ENCODE data around the gene SEC24D.
"Not testable (repeated sequence)": the region's sequence is repeated elsewhere in the genome, so short reads cannot be mapped to it uniquely, and the experiment has no call there.

The SEC24D gene

GRCh38 chr4:118807659-118808058, 28.3 kb downstream of the SEC24D start:
- Histone ChIP-seq H3K4me1 (ENCODE audit: control insufficient read depth in 1 of 2, insufficient read depth in 2 of 2, low read length in 2 of 2) (peaks cover 0 to 8% of the 10 kb centered on the region in 2 donors), H3K4me3 (ENCODE audit: low read depth in 1 of 2, low read length in 2 of 2) (no peak overlapping the region), H3K9me3 (ENCODE audit: control insufficient read depth in 1 of 2, low read length in 2 of 2) (no peaks in the 10 kb centered on the region), H3K27me3 (ENCODE audit: low read depth, low read length) (no peaks in the 10 kb centered on the region), H3K36me3 (ENCODE audit: control insufficient read depth in 1 of 2, insufficient read depth in 2 of 2, low read length in 2 of 2) (peaks cover 55 to 63% of the 10 kb centered on the region in 2 donors), H3K27ac (ENCODE audit: low read length) (no peak overlapping the region)

GRCh38 chr4:118803253-118803652, 32.7 kb downstream of the SEC24D start:
- H3K36me3 ChIP-seq (ENCODE audit: control insufficient read depth in 1 of 2, insufficient read depth in 2 of 2, low read length in 2 of 2), result peaks cover 47 to 54% of the 10 kb centered on the region in 2 donors
- no peak overlapping the region for H3K27ac ChIP-seq (ENCODE audit: low read length)
- no peak overlapping the region for H3K4me3 ChIP-seq (ENCODE audit: low read depth in 1 of 2, low read length in 2 of 2)
- H3K27me3 ChIP-seq (ENCODE audit: low read depth, low read length), result no peaks in the 10 kb centered on the region
- no peaks in the 10 kb centered on the region for H3K9me3 ChIP-seq (ENCODE audit: control insufficient read depth in 1 of 2, low read length in 2 of 2)
- H3K4me1 ChIP-seq (ENCODE audit: control insufficient read depth in 1 of 2, insufficient read depth in 2 of 2, low read length in 2 of 2), result no peaks in the 10 kb centered on the region

DNA sequence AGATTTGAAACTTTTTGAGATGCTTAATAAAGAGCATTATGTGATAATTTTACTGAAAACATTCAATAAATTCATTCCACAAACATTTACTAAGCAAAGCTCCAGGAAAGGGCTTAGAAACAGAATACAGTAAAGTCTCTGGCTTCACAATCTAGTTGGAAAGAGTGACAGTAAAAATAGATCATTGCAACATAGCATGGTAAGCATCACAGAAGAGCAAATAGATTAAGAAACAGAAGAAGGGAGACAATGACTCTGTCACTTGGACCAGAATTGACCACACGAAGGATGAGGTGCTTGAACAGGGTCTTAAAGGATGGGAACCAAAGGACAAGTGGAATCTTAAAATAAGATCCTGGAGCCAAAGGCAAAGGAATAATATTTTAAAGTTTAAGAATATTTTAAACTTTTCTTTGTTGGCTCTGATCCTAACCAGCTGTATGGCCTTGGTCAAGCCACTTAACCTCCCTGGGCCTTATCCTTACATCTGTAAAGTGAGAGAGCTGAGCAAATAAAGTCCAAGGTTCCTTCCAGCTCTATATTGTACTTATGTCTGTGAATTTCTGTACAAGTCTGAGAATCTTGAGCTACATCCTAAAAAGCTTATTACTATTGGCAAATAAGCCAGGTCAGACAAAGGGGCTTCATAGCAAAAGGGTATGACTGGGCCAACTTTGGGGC, 33.9 kb downstream of the SEC24D start:
- Histone ChIP-seq H3K27me3 (ENCODE audit: low read depth, low read length) (no peaks in the 10 kb centered on the region), H3K4me3 (ENCODE audit: low read depth in 1 of 2, low read length in 2 of 2) (no peak overlapping the region), H3K36me3 (ENCODE audit: control insufficient read depth in 1 of 2, insufficient read depth in 2 of 2, low read length in 2 of 2) (peaks cover 48% of the 10 kb centered on the region in 2 donors), H3K9me3 (ENCODE audit: control insufficient read depth in 1 of 2, low read length in 2 of 2) (no peaks in the 10 kb centered on the region), H3K27ac (ENCODE audit: low read length) (no peak overlapping the region), H3K4me1 (ENCODE audit: control insufficient read depth in 1 of 2, insufficient read depth in 2 of 2, low read length in 2 of 2) (no peaks in the 10 kb centered on the region)

GRCh38 chr4:118799231-118799942, 36.5 kb downstream of the SEC24D start:
- Histone ChIP-seq H3K9me3 (ENCODE audit: control insufficient read depth in 1 of 2, low read length in 2 of 2) (no peaks in the 10 kb centered on the region), H3K36me3 (ENCODE audit: control insufficient read depth in 1 of 2, insufficient read depth in 2 of 2, low read length in 2 of 2) (peaks cover 36 to 49% of the 10 kb centered on the region in 2 donors), H3K27me3 (ENCODE audit: low read depth, low read length) (no peaks in the 10 kb centered on the region), H3K4me1 (ENCODE audit: control insufficient read depth in 1 of 2, insufficient read depth in 2 of 2, low read length in 2 of 2) (no peaks in the 10 kb centered on the region), H3K4me3 (ENCODE audit: low read depth in 1 of 2, low read length in 2 of 2) (no peak overlapping the region), H3K27ac (ENCODE audit: low read length) (no peak overlapping the region)

- H3K36me3 ChIP-seq (ENCODE audit: control insufficient read depth in 1 of 2, insufficient read depth in 2 of 2, low read length in 2 of 2), result peaks cover 33 to 47% of the 10 kb centered on the region in 2 donors
- peaks cover 0 to 2% of the 10 kb centered on the region in 2 donors for H3K4me1 ChIP-seq (ENCODE audit: control insufficient read depth in 1 of 2, insufficient read depth in 2 of 2, low read length in 2 of 2)
- H3K27me3 ChIP-seq (ENCODE audit: low read depth, low read length), result no peaks in the 10 kb centered on the region
- H3K9me3 ChIP-seq (ENCODE audit: control insufficient read depth in 1 of 2, low read length in 2 of 2), result no peaks in the 10 kb centered on the region
- H3K4me3 ChIP-seq (ENCODE audit: low read depth in 1 of 2, low read length in 2 of 2), result no peak overlapping the region
- no peak overlapping the region for H3K27ac ChIP-seq (ENCODE audit: low read length)
These were observed 37.3 kb downstream of the SEC24D start for GRCh38 chr4:118798658-118799057.

DNA sequence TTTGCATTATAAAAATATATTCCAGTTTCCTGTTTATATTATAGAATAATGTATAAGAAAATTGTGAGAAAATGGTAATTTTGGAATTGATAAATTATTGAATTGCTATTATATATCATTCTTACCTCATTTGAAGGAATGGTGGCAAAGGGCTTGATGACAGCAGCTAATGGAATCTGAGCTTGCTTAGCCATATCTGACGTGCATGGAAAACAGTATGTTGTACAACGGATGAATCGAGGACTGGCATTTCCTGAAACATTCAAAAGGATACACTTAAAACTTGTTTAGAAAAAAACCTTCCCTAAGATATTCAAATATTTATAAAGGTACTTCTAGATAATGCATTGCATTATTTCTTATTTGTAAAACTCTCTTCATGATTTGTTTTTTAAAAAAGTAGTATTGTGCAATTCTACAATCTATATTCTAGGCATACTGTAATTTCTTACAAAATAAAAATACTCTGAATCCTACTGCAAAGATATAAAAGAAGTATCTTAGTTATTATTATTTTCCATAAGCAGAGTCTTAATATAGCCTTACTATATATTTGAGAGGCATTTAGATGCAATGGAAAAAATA, 38.3 kb downstream of the SEC24D start:
- Histone ChIP-seq H3K27ac (ENCODE audit: low read length) (no peak overlapping the region), H3K9me3 (ENCODE audit: control insufficient read depth in 1 of 2, low read length in 2 of 2) (no peaks in the 10 kb centered on the region), H3K36me3 (ENCODE audit: control insufficient read depth in 1 of 2, insufficient read depth in 2 of 2, low read length in 2 of 2) (peaks cover 33 to 47% of the 10 kb centered on the region in 2 donors), H3K27me3 (ENCODE audit: low read depth, low read length) (no peaks in the 10 kb centered on the region), H3K4me3 (ENCODE audit: low read depth in 1 of 2, low read length in 2 of 2) (no peak overlapping the region), H3K4me1 (ENCODE audit: control insufficient read depth in 1 of 2, insufficient read depth in 2 of 2, low read length in 2 of 2) (peaks cover 0 to 4% of the 10 kb centered on the region in 2 donors)

DNA sequence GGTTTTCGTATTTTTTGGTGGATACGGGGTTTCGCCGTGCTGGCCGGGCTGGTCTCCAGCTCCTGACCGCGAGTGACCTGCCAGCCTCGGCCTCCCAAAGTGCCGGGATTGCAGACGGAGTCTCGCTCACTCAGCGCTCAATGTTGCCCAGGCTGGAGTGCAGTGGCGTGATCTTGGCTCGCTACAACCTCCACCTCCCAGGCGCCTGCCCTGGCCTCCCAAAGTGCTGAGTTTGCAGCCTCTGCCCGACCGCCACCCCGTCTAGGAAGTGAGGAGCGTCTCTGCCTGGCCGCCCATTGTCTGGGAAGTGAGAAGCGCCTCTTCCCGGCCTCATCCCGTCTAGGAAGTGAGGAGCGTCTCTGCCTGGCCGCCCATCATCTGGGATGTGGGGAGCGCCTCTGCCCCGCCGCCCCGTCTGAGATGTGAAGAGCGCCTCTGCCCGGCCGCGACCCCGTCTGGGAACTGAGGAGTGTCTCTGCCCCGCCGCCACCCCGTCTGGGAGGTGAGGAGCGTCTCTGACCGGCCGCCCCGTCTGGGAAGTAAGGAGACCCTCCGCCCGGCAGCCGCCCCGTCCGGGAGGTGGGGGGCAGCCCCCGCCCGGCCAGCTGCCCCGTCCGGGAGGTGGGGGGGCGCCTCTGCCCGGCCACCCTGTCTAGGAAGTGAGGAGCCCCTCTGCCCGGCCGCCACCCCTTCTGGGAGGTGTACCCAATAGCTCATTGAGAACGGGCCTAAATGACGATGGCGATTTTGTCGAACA, 44.1 kb downstream of the SEC24D start:
- not testable (repeated sequence) for H3K9me3 ChIP-seq (ENCODE audit: control insufficient read depth in 1 of 2, low read length in 2 of 2); H3K4me3 ChIP-seq (ENCODE audit: low read depth in 1 of 2, low read length in 2 of 2); H3K27me3 ChIP-seq (ENCODE audit: low read depth, low read length); H3K27ac ChIP-seq (ENCODE audit: low read length)
- peaks cover 0 to 23% of the 10 kb centered on the region in 2 donors for H3K4me1 ChIP-seq (ENCODE audit: control insufficient read depth in 1 of 2, insufficient read depth in 2 of 2, low read length in 2 of 2)
- peaks cover 6 to 22% of the 10 kb centered on the region in 2 donors for H3K36me3 ChIP-seq (ENCODE audit: control insufficient read depth in 1 of 2, insufficient read depth in 2 of 2, low read length in 2 of 2)

DNA sequence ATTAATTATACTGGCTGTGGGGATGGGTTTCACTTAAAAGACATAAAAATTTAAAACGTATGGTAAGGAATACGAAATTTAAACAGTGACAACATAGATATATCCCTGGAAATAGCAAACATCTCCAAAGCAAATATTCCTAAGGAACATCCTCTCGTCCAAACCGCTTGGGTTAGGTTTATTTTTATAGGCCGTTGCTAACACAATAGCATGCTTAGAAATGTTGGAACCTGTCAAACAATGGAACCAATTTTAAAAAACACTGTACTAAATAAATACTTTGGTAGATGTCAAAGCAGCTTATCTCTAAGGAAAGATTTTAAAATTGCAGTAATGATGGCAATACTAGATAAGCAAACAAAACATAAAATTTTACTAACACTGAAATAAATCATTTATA, 45.4 kb downstream of the SEC24D start:
- peaks cover 0 to 25% of the 10 kb centered on the region in 2 donors for H3K4me1 ChIP-seq (ENCODE audit: control insufficient read depth in 1 of 2, insufficient read depth in 2 of 2, low read length in 2 of 2)
- H3K36me3 ChIP-seq (ENCODE audit: control insufficient read depth in 1 of 2, insufficient read depth in 2 of 2, low read length in 2 of 2), result peaks cover 0 to 8% of the 10 kb centered on the region in 2 donors
- no peaks in the 10 kb centered on the region for H3K27me3 ChIP-seq (ENCODE audit: low read depth, low read length)
- no peak overlapping the region for H3K4me3 ChIP-seq (ENCODE audit: low read depth in 1 of 2, low read length in 2 of 2)
- no peaks in the 10 kb centered on the region for H3K9me3 ChIP-seq (ENCODE audit: control insufficient read depth in 1 of 2, low read length in 2 of 2)
- no peak overlapping the region for H3K27ac ChIP-seq (ENCODE audit: low read length)

- H3K27me3 ChIP-seq (ENCODE audit: low read depth, low read length), result no peaks in the 10 kb centered on the region
- H3K4me3 ChIP-seq (ENCODE audit: low read depth in 1 of 2, low read length in 2 of 2), result no peak overlapping the region
- H3K36me3 ChIP-seq (ENCODE audit: control insufficient read depth in 1 of 2, insufficient read depth in 2 of 2, low read length in 2 of 2), result peaks cover 0 to 4% of the 10 kb centered on the region in 2 donors
- no peaks in the 10 kb centered on the region for H3K9me3 ChIP-seq (ENCODE audit: control insufficient read depth in 1 of 2, low read length in 2 of 2)
- H3K27ac ChIP-seq (ENCODE audit: low read length), result no peak overlapping the region
- H3K4me1 ChIP-seq (ENCODE audit: control insufficient read depth in 1 of 2, insufficient read depth in 2 of 2, low read length in 2 of 2), result peaks cover 0 to 25% of the 10 kb centered on the region in 2 donors
These were observed 47.0 kb downstream of the SEC24D start for GRCh38 chr4:118788911-118789310.

DNA sequence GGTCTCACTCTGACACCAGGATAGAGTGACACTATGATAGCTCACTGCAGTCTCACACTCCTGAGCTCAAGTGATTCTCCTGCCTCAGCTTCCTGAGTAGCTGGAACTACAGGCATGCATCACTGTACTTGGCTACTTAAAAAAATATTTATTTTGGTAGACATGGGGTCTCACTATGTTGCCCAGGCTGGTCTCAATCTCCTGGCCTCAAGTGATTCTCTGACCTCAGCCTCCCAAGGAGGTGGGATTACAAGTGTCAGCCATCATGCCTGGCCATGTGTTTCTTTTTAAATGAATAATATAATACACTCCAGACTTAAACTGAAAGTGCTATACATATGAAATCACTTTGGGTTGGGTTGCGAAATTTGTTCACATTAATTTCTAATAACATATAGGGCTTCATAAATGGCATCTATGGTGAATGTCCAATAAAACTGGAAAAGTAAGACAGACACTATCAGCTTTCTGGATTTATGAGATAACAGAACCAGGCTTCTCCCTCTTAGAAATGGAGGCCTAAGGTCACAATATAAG, 48.0 kb downstream of the SEC24D start:
- Histone ChIP-seq H3K36me3 (ENCODE audit: control insufficient read depth in 1 of 2, insufficient read depth in 2 of 2, low read length in 2 of 2) (peaks cover under 1 to 4% of the 10 kb centered on the region in 2 donors), H3K27ac (ENCODE audit: low read length) (no peak overlapping the region), H3K4me3 (ENCODE audit: low read depth in 1 of 2, low read length in 2 of 2) (no peak overlapping the region), H3K9me3 (ENCODE audit: control insufficient read depth in 1 of 2, low read length in 2 of 2) (no peaks in the 10 kb centered on the region), H3K27me3 (ENCODE audit: low read depth, low read length) (no peaks in the 10 kb centered on the region), H3K4me1 (ENCODE audit: control insufficient read depth in 1 of 2, insufficient read depth in 2 of 2, low read length in 2 of 2) (peaks cover 0 to 21% of the 10 kb centered on the region in 2 donors)

DNA sequence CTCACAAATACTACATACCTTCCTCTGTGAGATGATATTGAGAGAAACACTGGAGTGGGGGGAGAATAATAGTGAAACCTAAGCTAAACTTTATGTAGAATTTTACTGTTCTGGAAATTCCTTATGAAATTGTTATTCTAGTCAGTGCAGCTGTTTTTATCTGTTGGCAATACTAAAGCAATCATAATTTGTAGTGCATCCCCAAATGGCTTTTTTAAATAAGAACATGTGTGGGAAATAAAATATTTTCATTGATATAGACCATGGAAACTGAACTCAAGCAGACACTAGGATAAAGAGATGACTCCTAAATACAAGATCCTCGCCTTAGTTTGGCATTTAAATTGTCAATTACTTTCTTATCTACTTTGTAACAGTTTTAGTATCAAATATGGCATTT, 51.1 kb downstream of the SEC24D start:
- no peak overlapping the region for H3K27ac ChIP-seq (ENCODE audit: low read length)
- H3K4me1 ChIP-seq (ENCODE audit: control insufficient read depth in 1 of 2, insufficient read depth in 2 of 2, low read length in 2 of 2), result peaks cover 0 to 10% of the 10 kb centered on the region in 2 donors
- no peaks in the 10 kb centered on the region for H3K9me3 ChIP-seq (ENCODE audit: control insufficient read depth in 1 of 2, low read length in 2 of 2)
- no peak overlapping the region for H3K4me3 ChIP-seq (ENCODE audit: low read depth in 1 of 2, low read length in 2 of 2)
- peaks cover 4% of the 10 kb centered on the region in 2 donors for H3K36me3 ChIP-seq (ENCODE audit: control insufficient read depth in 1 of 2, insufficient read depth in 2 of 2, low read length in 2 of 2)
- no peaks in the 10 kb centered on the region for H3K27me3 ChIP-seq (ENCODE audit: low read depth, low read length)

All from muscle layer of duodenum (tissue), 2 donors.